H1 (cell line): ENCODE measurements around the gene PATL2. TPM values are rescaled to one million over a fixed set of nuclear protein-coding genes. Genes with fewer than 3 reads are reported as not detected.

Experiments used
- CTCF ChIA-PET: fragments of 300-600 bp; sonication (Branson Sonifier 250); formaldehyde crosslinking; loops from one replicate; lab custom pipeline; 2021; ENCODE audit not compliant: partially characterized antibody; lab: Charles Lee
- POLR2A ChIA-PET: fragments of 300-600 bp; sonication (Branson Sonifier 250); formaldehyde crosslinking; loops from one replicate; lab custom pipeline; 2021; ENCODE audit warnings: inconsistent platforms; ENCODE audit not compliant: partially characterized antibody; lab: Charles Lee
- DNase-seq, 2 experiments: peaks; one replicate each; pipeline versions ENCODE4 v3.0.0 to v3.0.0-alpha.2; 2010 to 2022; ENCODE audit warnings: low spot score in 2 of 2, low read depth in 1 of 2, mixed read lengths in 1 of 2
- FAIRE-seq: peaks from 2 replicates; lab custom pipeline; 2011; peaks lifted over from hg19 to GRCh38; lab: Jason Lieb, UNC
- H2AFZ ChIP-seq: 2 replicates; pipeline ENCODE4 v1.8.1; 2012; ENCODE audit warnings: low read length, inconsistent platforms
- H2AK5ac ChIP-seq: 2 replicates; pipeline ENCODE4 v1.6.1; 2013; ENCODE audit warnings: low read depth, low read length
- H2BK120ac ChIP-seq: replicated peaks from 2 replicates; pipeline ENCODE3; 2013; ENCODE audit warnings: low read depth, low read length, inconsistent platforms
- H2BK12ac ChIP-seq: 2 replicates; pipeline ENCODE4 v1.6.1; 2013; ENCODE audit warnings: low read depth, low read length
- H2BK15ac ChIP-seq: 2 replicates; pipeline ENCODE4 v1.6.1; 2013; ENCODE audit warnings: low read length
- H2BK20ac ChIP-seq: 2 replicates; pipeline ENCODE4 v1.6.1; 2013; ENCODE audit warnings: low read length
- H2BK5ac ChIP-seq: 2 replicates; pipeline ENCODE4 v1.6.1; 2013; ENCODE audit warnings: low read depth, low read length
- H3K14ac ChIP-seq: 2 replicates; pipeline ENCODE4 v1.6.1; 2013; ENCODE audit warnings: inconsistent platforms; ENCODE audit not compliant: insufficient read length
- H3K18ac ChIP-seq: 2 replicates; pipeline ENCODE4 v1.6.1; 2013; ENCODE audit warnings: low read length; ENCODE audit errors: extremely low read depth
- H3K23ac ChIP-seq: 2 replicates; pipeline ENCODE4 v1.6.1; 2013; ENCODE audit warnings: inconsistent platforms; ENCODE audit not compliant: insufficient read length
- H3K23me2 ChIP-seq: 2 replicates; pipeline ENCODE4 v1.6.1; 2013; ENCODE audit warnings: low read depth, low read length
- H3K27ac ChIP-seq: 2 replicates; pipeline ENCODE4 v1.6.1; 2011; ENCODE audit warnings: low read depth, low read length, inconsistent platforms
- H3K27me3 ChIP-seq, 4 experiments: replicated peaks in 1 of 4; 1 replicate in 1 of 4; 2 replicates in 3 of 4; pipeline versions ENCODE4 v1.6.1 to v1.8.1; 2011 to 2013; ENCODE audit warnings: low read length in 3 of 4, mild to moderate bottlenecking in 3 of 4, inconsistent platforms in 2 of 4, mixed read lengths in 2 of 4, moderate library complexity in 1 of 4; ENCODE audit not compliant: control insufficient read depth in 3 of 4, insufficient read depth in 3 of 4; ENCODE audit errors: extremely low read depth in 1 of 4
- H3K36me3 ChIP-seq, 4 experiments: 2 replicates each; pipeline versions ENCODE4 v1.6.1 to v1.8.1; 2011 to 2013; ENCODE audit warnings: mild to moderate bottlenecking in 4 of 4, low read length in 3 of 4, moderate library complexity in 2 of 4, control low read depth in 1 of 4, inconsistent platforms in 1 of 4; ENCODE audit not compliant: insufficient read depth in 4 of 4, control insufficient read depth in 2 of 4
- H3K4ac ChIP-seq: replicated peaks from 2 replicates; pipeline ENCODE3; 2013; ENCODE audit warnings: low read length, low read depth, mixed read lengths, inconsistent platforms; ENCODE audit not compliant: insufficient read length
- H3K4me1 ChIP-seq, 4 experiments: replicated peaks in 1 of 4; 1 replicate in 1 of 4; 2 replicates in 3 of 4; pipeline versions ENCODE4 v1.6.1 to v1.8.1; 2011 to 2013; ENCODE audit warnings: low read length in 3 of 4, inconsistent platforms in 2 of 4, mixed read lengths in 1 of 4; ENCODE audit not compliant: insufficient read depth in 4 of 4, control insufficient read depth in 3 of 4
- H3K4me2 ChIP-seq, 2 experiments: 2 replicates each; pipeline versions ENCODE4 v1.6.1 to v1.8.1; 2011 to 2013; ENCODE audit warnings: low read depth in 2 of 2, low read length in 2 of 2, control low read depth in 1 of 2, inconsistent platforms in 1 of 2, mild to moderate bottlenecking in 1 of 2; ENCODE audit not compliant: insufficient read depth in 1 of 2
- H3K4me3 ChIP-seq, 4 experiments: fragments of 200-600, 300-600 bp in 1 of 4; sonication (generic), shearing (Covaris generic), sonication (Bioruptor Twin) in 1 of 4; 2 replicates each; pipeline versions ENCODE4 v1.5.1 to v1.8.1; 2011 to 2016; ENCODE audit warnings: low read length in 4 of 4, low read depth in 3 of 4, control low read depth in 2 of 4, inconsistent platforms in 2 of 4, mild to moderate bottlenecking in 2 of 4, mixed read lengths in 1 of 4, moderate library complexity in 1 of 4; ENCODE audit not compliant: insufficient read depth in 2 of 4; ENCODE audit errors: extremely low read depth in 1 of 4
- H3K56ac ChIP-seq: replicated peaks from 2 replicates; pipeline ENCODE3; 2013; ENCODE audit warnings: low read depth, mild to moderate bottlenecking, mixed read lengths, low read length, inconsistent platforms; ENCODE audit not compliant: insufficient read length
- H3K79me1 ChIP-seq: 2 replicates; pipeline ENCODE4 v1.6.1; 2013; ENCODE audit warnings: low read depth, low read length, control low read depth
- H3K79me2 ChIP-seq, 2 experiments: 2 replicates each; pipeline versions ENCODE4 v1.6.1 to v1.8.1; 2012 to 2013; ENCODE audit warnings: low read length in 2 of 2, mild to moderate bottlenecking in 2 of 2, inconsistent platforms in 1 of 2; ENCODE audit not compliant: insufficient read depth in 2 of 2, control insufficient read depth in 1 of 2
- H3K9ac ChIP-seq, 4 experiments: replicated peaks in 1 of 4; 1 replicate in 1 of 4; 2 replicates in 3 of 4; pipeline versions ENCODE4 v1.6.1 to v1.8.1; 2011 to 2013; ENCODE audit warnings: low read depth in 3 of 4, low read length in 3 of 4, control low read depth in 2 of 4, mild to moderate bottlenecking in 2 of 4, moderate library complexity in 2 of 4, inconsistent platforms in 1 of 4; ENCODE audit errors: extremely low read depth in 1 of 4
- H3K9me3 ChIP-seq, 2 experiments: 2 replicates each; pipeline versions ENCODE4 v1.6.1 to v1.8.1; 2012 to 2013; ENCODE audit warnings: mild to moderate bottlenecking in 2 of 2, moderate library complexity in 2 of 2, control low read depth in 1 of 2, inconsistent platforms in 1 of 2, low read depth in 1 of 2, low read length in 1 of 2, mixed read lengths in 1 of 2; ENCODE audit not compliant: insufficient read depth in 2 of 2
- H4K20me1 ChIP-seq, 2 experiments: replicated peaks in 1 of 2; 2 replicates each; pipeline versions ENCODE3 to v1.8.1; 2011 to 2013; ENCODE audit warnings: inconsistent platforms in 2 of 2, low read length in 2 of 2, mild to moderate bottlenecking in 1 of 2; ENCODE audit not compliant: insufficient read depth in 2 of 2, control insufficient read depth in 1 of 2
- H4K5ac ChIP-seq: 2 replicates; pipeline ENCODE4 v1.6.1; 2013; ENCODE audit warnings: low read length, low read depth, mixed read lengths, inconsistent platforms; ENCODE audit not compliant: insufficient read length
- H4K8ac ChIP-seq: 2 replicates; pipeline ENCODE4 v1.8.0; 2013; ENCODE audit warnings: mild to moderate bottlenecking, moderate library complexity, low read length, inconsistent platforms; ENCODE audit not compliant: insufficient read depth; ENCODE audit errors: extremely low read depth
- H4K91ac ChIP-seq: replicated peaks from 2 replicates; pipeline ENCODE3; 2013; ENCODE audit warnings: low read length, mixed read lengths, inconsistent platforms; ENCODE audit not compliant: insufficient read length
- EP300 ChIP-seq, 2 experiments: IDR thresholded peaks; 1 replicate in 1 of 2; 2 replicates in 1 of 2; pipeline ENCODE4 v1.6.1; 2011 to 2012; ENCODE audit warnings: low read depth in 2 of 2, low read length in 2 of 2, mild to moderate bottlenecking in 2 of 2, borderline replicate concordance in 1 of 2, inconsistent platforms in 1 of 2, moderate library complexity in 1 of 2
- GABPA ChIP-seq: IDR thresholded peaks from 2 replicates; pipeline ENCODE4 v1.6.1; 2011; ENCODE audit warnings: mild to moderate bottlenecking, low read length, moderate library complexity, borderline replicate concordance; ENCODE audit not compliant: insufficient read depth
- POLR2A ChIP-seq, 2 experiments: IDR thresholded peaks; 1 replicate in 1 of 2; 2 replicates in 1 of 2; pipeline ENCODE4 v1.6.1; 2011; ENCODE audit warnings: low read depth in 2 of 2, low read length in 2 of 2, mild to moderate bottlenecking in 2 of 2; ENCODE audit errors: control extremely low read depth in 1 of 2
- RXRA ChIP-seq: IDR thresholded peaks from 2 replicates; pipeline ENCODE4 v1.6.1; 2011; ENCODE audit warnings: low read depth, mild to moderate bottlenecking, low read length, moderate library complexity; ENCODE audit not compliant: insufficient read depth
- SP4 ChIP-seq: IDR thresholded peaks from 2 replicates; pipeline ENCODE4 v1.6.1; 2012; ENCODE audit warnings: low read length, inconsistent platforms
- WGBS, 2 experiments: shearing (Covaris generic) in 1 of 2; methylation state at CpG; one replicate each; pipeline versions ENCODE4 v1.1.6 to v1.1.7; 2013 to 2015; ENCODE audit warnings: low lambda C conversion rate in 2 of 2, mixed read lengths in 2 of 2, inconsistent platforms in 1 of 2, low coverage in 1 of 2, missing lambda C conversion rate in 1 of 2; ENCODE audit not compliant: insufficient replicate concordance in 2 of 2, insufficient coverage in 1 of 2, insufficient read length in 1 of 2; ENCODE audit errors: extremely low coverage in 1 of 2, missing lambda C conversion rate in 1 of 2; 5-methylcytosine and 5-hydroxymethylcytosine counted together
- polyA plus RNA-seq, 7 experiments: library from polyadenylated mRNA; depleted of rRNA in 3 of 7; stranded (reverse) in 5 of 7; unstranded in 2 of 7; fragments of >200 nt in 5 of 7; fragments of 200-250 nt in 2 of 7; gene quantifications; 1 replicate in 5 of 7; 2 replicates in 1 of 7; 4 replicates in 1 of 7; pipeline versions ENCODE4 v1.2.1 to v1.2.3, GENCODE V29; 2011 to 2013; ENCODE audit warnings: missing spikeins in 2 of 7, mixed read lengths in 2 of 7
- total RNA-seq: library from RNA; stranded (reverse); fragmentation: NEBNext Ultra II Directional; extraction: Animal tissue kit (Norgen Biotek cat#: 25700); gene quantifications from 2 replicates; pipeline ENCODE4 v1.2.1, GENCODE V29; 2021
- TF ChIP-seq, protein P1 (sequence below): IDR thresholded peaks from 2 replicates; pipeline ENCODE4 v1.6.1; 2012; ENCODE audit warnings: inconsistent platforms

The PATL2 gene
- total and polyA plus RNA-seq, 2 of the 8 experiments (the other 6 are each of a cell fraction or from before 2014, with no cell fraction given) = 0.65 to 1.3 TPM

- H3K27me3 ChIP-seq = no peaks in the 10 kb centered on the region
- no peak for FAIRE-seq
- no peak overlapping the region for H3K14ac ChIP-seq
- H3K56ac ChIP-seq = no peak overlapping the region
- WGBS, 2 experiments = 82% methylated on average over 5 of the region's 5 CpGs; no CpG with 5 or more reads in 1 of the 2 experiments
- no peak for DNase-seq
- no peak overlapping the region for H3K4me2 ChIP-seq
- no peak overlapping the region for H3K4me3 ChIP-seq
- no peaks in the 10 kb centered on the region for H3K4me1 ChIP-seq
- CTCF ChIA-PET = interaction anchor here (2.4 kb wide), 1 partner anchor 12 kb away, joined by 17 read pairs; the partner anchor contains the start of gene SPG11
- H3K27ac ChIP-seq = no peak overlapping the region
- H2BK5ac ChIP-seq = no peak overlapping the region
- H2BK12ac ChIP-seq = no peak overlapping the region
- POLR2A ChIA-PET = interaction anchor here (1.7 kb wide), 1 partner anchor 13 kb away, joined by 6 read pairs; the partner anchor contains the start of gene SPG11
- no peak overlapping the region for H2BK120ac ChIP-seq
- H2AFZ ChIP-seq = no peak overlapping the region
- H3K23ac ChIP-seq = no peak overlapping the region
- no peaks in the 10 kb centered on the region for H3K23me2 ChIP-seq
- no peak overlapping the region for H4K5ac ChIP-seq
- H2BK15ac ChIP-seq = no peak overlapping the region
- H3K18ac ChIP-seq = no peak overlapping the region
- H3K79me1 ChIP-seq = no peaks in the 10 kb centered on the region
- no peak overlapping the region for H2AK5ac ChIP-seq
- H3K36me3 ChIP-seq = no peaks in the 10 kb centered on the region
- no peak overlapping the region for H2BK20ac ChIP-seq
- no peaks in the 10 kb centered on the region for H3K79me2 ChIP-seq
- no peak overlapping the region for H3K4ac ChIP-seq
- H3K9me3 ChIP-seq = no peaks in the 10 kb centered on the region
- no peaks in the 10 kb centered on the region for H4K20me1 ChIP-seq
- H3K9ac ChIP-seq = no peak overlapping the region
- H4K91ac ChIP-seq = no peak overlapping the region
- H4K8ac ChIP-seq = no peak overlapping the region
- TF ChIP-seq RXRA (no peak), GABPA (no peak), POLR2A (IDR thresholded peaks at IDR 0.05; ENCODE audit: control extremely low read depth in 1 of 2, low read depth in 2 of 2, low read length in 2 of 2) (no peak), EP300 (IDR thresholded peaks at IDR 0.05; ENCODE audit: borderline replicate concordance in 1 of 2, low read depth in 2 of 2, low read length in 2 of 2) (no peak), SP4 (no peak)
- TF ChIP-seq, protein P1, sequence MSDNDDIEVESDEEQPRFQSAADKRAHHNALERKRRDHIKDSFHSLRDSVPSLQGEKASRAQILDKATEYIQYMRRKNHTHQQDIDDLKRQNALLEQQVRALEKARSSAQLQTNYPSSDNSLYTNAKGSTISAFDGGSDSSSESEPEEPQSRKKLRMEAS = no peak
Observed at GRCh38 chr15:44675911-44676310, 35.2 kb downstream of the PATL2 start.
